GM12892 (cell line): ENCODE results near the gene RAB6A. TPM values are rescaled to one million over a fixed set of nuclear protein-coding genes. Genes with fewer than 3 reads are reported as not detected.

ENCODE experiments used
- DNase-seq: peaks from one replicate; pipeline ENCODE4 v3.0.0; 2011; ENCODE audit not compliant: insufficient read length
- FAIRE-seq: peaks from 2 replicates; lab custom pipeline; 2011; peaks lifted over from hg19 to GRCh38; lab: Jason Lieb, UNC
- POLR2A ChIP-seq: IDR thresholded peaks from 2 replicates; pipeline ENCODE4 v1.6.1; 2011; ENCODE audit warnings: low read depth, low read length, control low read depth
- POLR2AphosphoS5 ChIP-seq: IDR thresholded peaks from 2 replicates; pipeline ENCODE4 v1.6.1; 2011; ENCODE audit warnings: low read depth, low read length, control low read depth
- TAF1 ChIP-seq: IDR thresholded peaks from 2 replicates; pipeline ENCODE4 v1.6.1; 2011; ENCODE audit warnings: low read depth, mild to moderate bottlenecking, control low read depth, low read length, borderline replicate concordance
- polyA plus RNA-seq: library from polyadenylated mRNA; unstranded; fragments of >200 nt; gene quantifications from one replicate; pipeline ENCODE4 v1.2.1, GENCODE V29; 2012; ENCODE audit warnings: missing spikeins, inconsistent platforms; ENCODE audit not compliant: missing spikeins

RAB6A gene
- polyA plus RNA-seq: 43.3 TPM

GRCh38 chr11:73760679-73761402, at the start of gene RAB6A:
RAB6A (minus strand) TSS chr11:73761074; CDS start chr11:73760635, 439 bp downstream.
- FAIRE-seq: peak; percentile 100
- DNase-seq: peak; percentile 89
- TF ChIP-seq TAF1: peak; percentile 42; the same call in 1 of the 2 replicates
- peak; percentile 71; the same call in 1 of the 2 replicates for TF ChIP-seq POLR2AphosphoS5
- TF ChIP-seq POLR2A: peak; percentile 93

- no peak for FAIRE-seq
- no peak for TF ChIP-seq POLR2A
- TF ChIP-seq TAF1: no peak
- no peak for TF ChIP-seq POLR2AphosphoS5
- no peak for DNase-seq
Measured at GRCh38 chr11:73810637-73811036, 49.8 kb upstream of the RAB6A start.

GRCh38 chr11:73808052-73808451, 47.2 kb upstream of the RAB6A start:
- no peak for DNase-seq
- TF ChIP-seq POLR2A (no peak), POLR2AphosphoS5 (no peak), TAF1 (no peak)
- no peak for FAIRE-seq

GRCh38 chr11:73804712-73805111, 43.8 kb upstream of the RAB6A start:
- FAIRE-seq (peak; percentile 9), DNase-seq (no peak)
- TF ChIP-seq TAF1: no peak
- TF ChIP-seq POLR2A: no peak
- TF ChIP-seq POLR2AphosphoS5: no peak

GRCh38 chr11:73801136-73801535, 40.3 kb upstream of the RAB6A start:
- FAIRE-seq (no peak), DNase-seq (no peak)
- no peak for TF ChIP-seq POLR2A
- no peak for TF ChIP-seq TAF1
- no peak for TF ChIP-seq POLR2AphosphoS5

- DNase-seq: no peak
- TF ChIP-seq TAF1 (no peak), POLR2AphosphoS5 (no peak), POLR2A (no peak)
- FAIRE-seq: no peak
Measured at GRCh38 chr11:73800276-73800806, 39.5 kb upstream of the RAB6A start.

GRCh38 chr11:73797457-73797856, 36.6 kb upstream of the RAB6A start:
- DNase-seq (no peak), FAIRE-seq (no peak)
- TF ChIP-seq POLR2A (no peak), TAF1 (no peak), POLR2AphosphoS5 (no peak)

- DNase-seq (no peak), FAIRE-seq (no peak)
- TF ChIP-seq POLR2AphosphoS5 (no peak), TAF1 (no peak), POLR2A (no peak)
Measured at GRCh38 chr11:73795925-73796632, 35.2 kb upstream of the RAB6A start.

GRCh38 chr11:73792584-73792983, 31.7 kb upstream of the RAB6A start:
- no peak for DNase-seq
- no peak for FAIRE-seq
- TF ChIP-seq POLR2AphosphoS5 (no peak), TAF1 (no peak), POLR2A (no peak)

- FAIRE-seq (no peak), DNase-seq (no peak)
- TF ChIP-seq POLR2A: no peak
- no peak for TF ChIP-seq TAF1
- TF ChIP-seq POLR2AphosphoS5: no peak
Measured at GRCh38 chr11:73789279-73789670, 28.4 kb upstream of the RAB6A start.
